ENCODE data around the gene DAZAP1. TPM values are rescaled to one million over a fixed set of nuclear protein-coding genes. Genes with fewer than 3 reads are reported as not detected.

Gene DAZAP1
- total and polyA plus RNA-seq, 4 donors = 5.4 to 45.0 (median 29.7) TPM

DNA sequence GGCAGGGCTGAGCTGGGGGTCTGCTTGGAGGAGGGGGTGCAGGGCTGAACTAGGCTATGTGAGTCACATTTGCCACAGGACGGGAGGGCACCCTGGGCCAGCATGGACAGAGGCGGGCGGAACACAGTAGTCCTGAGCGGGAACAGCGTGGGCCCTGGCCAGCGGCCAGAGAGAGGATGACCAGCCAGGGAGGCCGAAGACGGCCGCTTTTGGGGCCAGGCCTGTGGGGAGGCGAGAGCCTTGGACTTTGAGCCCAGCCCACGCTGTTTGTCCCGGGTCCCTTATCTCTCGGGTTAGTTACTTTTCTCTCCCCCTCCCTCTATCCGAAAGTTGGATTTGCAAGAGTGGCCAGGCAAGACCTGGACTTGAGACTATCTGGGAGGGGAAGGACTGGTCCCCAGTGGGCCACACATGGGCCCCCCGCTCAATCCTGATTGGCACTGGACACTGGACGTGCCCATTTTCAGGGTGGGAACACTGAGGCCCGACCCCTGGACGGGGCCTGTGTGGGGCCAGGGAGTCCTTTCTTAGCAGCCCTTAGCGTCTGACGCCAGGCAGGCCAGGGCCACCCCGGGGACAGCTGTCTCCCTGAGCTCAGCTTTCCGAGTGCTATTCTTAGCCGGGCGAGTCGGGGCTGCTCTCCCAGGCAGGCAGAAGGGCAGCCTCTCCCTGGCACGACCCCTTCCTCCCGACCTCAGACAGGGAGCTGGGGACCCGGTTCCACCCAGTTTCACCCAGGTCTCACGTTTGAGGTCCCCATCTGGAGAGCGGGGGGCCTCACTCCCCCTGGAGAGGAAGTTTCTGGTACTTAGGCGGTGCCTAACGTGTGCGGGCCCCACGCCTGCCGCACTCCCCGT is 6.9 kb upstream of the DAZAP1 start:
- TF ChIP-seq RAD21 (IDR thresholded peaks at IDR 0.05) = peak; percentile 50 to 55
- peak; percentile 82 to 96 for TF ChIP-seq RXRA (IDR thresholded peaks at IDR 0.05)
- peak; percentile 92 for TF ChIP-seq HNF4G (IDR thresholded peaks at IDR 0.05)
- TF ChIP-seq NR2F2 (IDR thresholded peaks at IDR 0.05) = peak; percentile 53
- peak; percentile 96 for TF ChIP-seq SP1 (IDR thresholded peaks at IDR 0.05)
- TF ChIP-seq ATF3 (IDR thresholded peaks at IDR 0.05) = peak; percentile 91
- peak in 1 of 2 donors; percentile 55 for TF ChIP-seq GABPA (IDR thresholded peaks at IDR 0.05 in 1 of 2, conservative IDR thresholded peaks at IDR 0.05 in 1 of 2)
- peak; percentile 68 for TF ChIP-seq FOXA2 (IDR thresholded peaks at IDR 0.05)
- peak; percentile 80 to 95 for TF ChIP-seq EGR1 (IDR thresholded peaks at IDR 0.05; ENCODE audit: low read depth in 2 of 2)
- TF ChIP-seq, protein P1, sequence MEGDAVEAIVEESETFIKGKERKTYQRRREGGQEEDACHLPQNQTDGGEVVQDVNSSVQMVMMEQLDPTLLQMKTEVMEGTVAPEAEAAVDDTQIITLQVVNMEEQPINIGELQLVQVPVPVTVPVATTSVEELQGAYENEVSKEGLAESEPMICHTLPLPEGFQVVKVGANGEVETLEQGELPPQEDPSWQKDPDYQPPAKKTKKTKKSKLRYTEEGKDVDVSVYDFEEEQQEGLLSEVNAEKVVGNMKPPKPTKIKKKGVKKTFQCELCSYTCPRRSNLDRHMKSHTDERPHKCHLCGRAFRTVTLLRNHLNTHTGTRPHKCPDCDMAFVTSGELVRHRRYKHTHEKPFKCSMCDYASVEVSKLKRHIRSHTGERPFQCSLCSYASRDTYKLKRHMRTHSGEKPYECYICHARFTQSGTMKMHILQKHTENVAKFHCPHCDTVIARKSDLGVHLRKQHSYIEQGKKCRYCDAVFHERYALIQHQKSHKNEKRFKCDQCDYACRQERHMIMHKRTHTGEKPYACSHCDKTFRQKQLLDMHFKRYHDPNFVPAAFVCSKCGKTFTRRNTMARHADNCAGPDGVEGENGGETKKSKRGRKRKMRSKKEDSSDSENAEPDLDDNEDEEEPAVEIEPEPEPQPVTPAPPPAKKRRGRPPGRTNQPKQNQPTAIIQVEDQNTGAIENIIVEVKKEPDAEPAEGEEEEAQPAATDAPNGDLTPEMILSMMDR (IDR thresholded peaks at IDR 0.05; ENCODE audit: low read depth, low read length, missing input control) = no peak
- TF ChIP-seq TAF1 (conservative IDR thresholded peaks at IDR 0.05) = no peak
- TF ChIP-seq JUND (IDR thresholded peaks at IDR 0.05) = peak; percentile 90 to 98
- TF ChIP-seq, protein P2, sequence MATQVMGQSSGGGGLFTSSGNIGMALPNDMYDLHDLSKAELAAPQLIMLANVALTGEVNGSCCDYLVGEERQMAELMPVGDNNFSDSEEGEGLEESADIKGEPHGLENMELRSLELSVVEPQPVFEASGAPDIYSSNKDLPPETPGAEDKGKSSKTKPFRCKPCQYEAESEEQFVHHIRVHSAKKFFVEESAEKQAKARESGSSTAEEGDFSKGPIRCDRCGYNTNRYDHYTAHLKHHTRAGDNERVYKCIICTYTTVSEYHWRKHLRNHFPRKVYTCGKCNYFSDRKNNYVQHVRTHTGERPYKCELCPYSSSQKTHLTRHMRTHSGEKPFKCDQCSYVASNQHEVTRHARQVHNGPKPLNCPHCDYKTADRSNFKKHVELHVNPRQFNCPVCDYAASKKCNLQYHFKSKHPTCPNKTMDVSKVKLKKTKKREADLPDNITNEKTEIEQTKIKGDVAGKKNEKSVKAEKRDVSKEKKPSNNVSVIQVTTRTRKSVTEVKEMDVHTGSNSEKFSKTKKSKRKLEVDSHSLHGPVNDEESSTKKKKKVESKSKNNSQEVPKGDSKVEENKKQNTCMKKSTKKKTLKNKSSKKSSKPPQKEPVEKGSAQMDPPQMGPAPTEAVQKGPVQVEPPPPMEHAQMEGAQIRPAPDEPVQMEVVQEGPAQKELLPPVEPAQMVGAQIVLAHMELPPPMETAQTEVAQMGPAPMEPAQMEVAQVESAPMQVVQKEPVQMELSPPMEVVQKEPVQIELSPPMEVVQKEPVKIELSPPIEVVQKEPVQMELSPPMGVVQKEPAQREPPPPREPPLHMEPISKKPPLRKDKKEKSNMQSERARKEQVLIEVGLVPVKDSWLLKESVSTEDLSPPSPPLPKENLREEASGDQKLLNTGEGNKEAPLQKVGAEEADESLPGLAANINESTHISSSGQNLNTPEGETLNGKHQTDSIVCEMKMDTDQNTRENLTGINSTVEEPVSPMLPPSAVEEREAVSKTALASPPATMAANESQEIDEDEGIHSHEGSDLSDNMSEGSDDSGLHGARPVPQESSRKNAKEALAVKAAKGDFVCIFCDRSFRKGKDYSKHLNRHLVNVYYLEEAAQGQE (IDR thresholded peaks at IDR 0.05) = peak; percentile 83
- TF ChIP-seq YY1 (IDR thresholded peaks at IDR 0.05) = peak; percentile 71
- peak; percentile 96 to 98 for TF ChIP-seq HNF4A (conservative IDR thresholded peaks at IDR 0.05)
- peak; percentile 87 for TF ChIP-seq ZBTB33 (IDR thresholded peaks at IDR 0.05)
- TF ChIP-seq, protein P3, sequence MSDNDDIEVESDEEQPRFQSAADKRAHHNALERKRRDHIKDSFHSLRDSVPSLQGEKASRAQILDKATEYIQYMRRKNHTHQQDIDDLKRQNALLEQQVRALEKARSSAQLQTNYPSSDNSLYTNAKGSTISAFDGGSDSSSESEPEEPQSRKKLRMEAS (IDR thresholded peaks at IDR 0.05) = peak; percentile 98
- TF ChIP-seq FOXA1 (IDR thresholded peaks at IDR 0.05) = peak; percentile 14
- peak overlapping the region; percentile 64 to 70 for H3K9ac ChIP-seq (ENCODE audit: low read depth in 1 of 2, low read length in 2 of 2)
- H3K4me3 ChIP-seq (ENCODE audit: low read depth in 1 of 3, low read length in 3 of 3) = peak overlapping the region; percentile 51 to 94 (median 72)
- WGBS = 8% methylated on average over 36 of the region's 36 CpGs
- DNase-seq (ENCODE audit: low spot score) = peak; percentile 66
- H3K36me3 ChIP-seq (ENCODE audit: control insufficient read depth in 4 of 4, insufficient read depth in 3 of 4, low read depth in 1 of 4, low read length in 3 of 4) = peaks cover 0 to 6% (median 2%) of the 10 kb centered on the region in 4 donors
- peaks cover 23 to 54% (median 41%) of the 10 kb centered on the region in 4 donors for H3K4me1 ChIP-seq (ENCODE audit: control insufficient read depth in 4 of 4, insufficient read depth in 4 of 4, low read length in 3 of 4)
- H3K27me3 ChIP-seq (ENCODE audit: control insufficient read depth in 4 of 4, insufficient read depth in 4 of 4, low read length in 3 of 4) = no peaks in the 10 kb centered on the region
- H3K9me3 ChIP-seq (ENCODE audit: control insufficient read depth in 4 of 4, low read length in 3 of 4) = no peaks in the 10 kb centered on the region
- peak overlapping the region; percentile 73 to 93 for H3K27ac ChIP-seq (ENCODE audit: low read depth in 1 of 2, low read length in 2 of 2)
